Smooth muscle cell of the coronary artery (primary cell): ENCODE data around the gene ARPC1B. TPM values are rescaled to one million over a fixed set of nuclear protein-coding genes. Genes with fewer than 3 reads are reported as not detected.

Source experiments
- total RNA-seq: library from RNA; depleted of rRNA; stranded (reverse); fragments of >200 nt; gene quantifications from 2 replicates; pipeline ENCODE4 v1.2.3, GENCODE V29; 2014; ENCODE audit warnings: low replicate concordance

The ARPC1B gene
- total RNA-seq: 380 and 552 TPM in 2 replicates

GRCh38 chr7:99374111-99375064 is at the start of gene ARPC1B:
Gene ARPC1B (plus strand): TSS chr7:99374730. CDS start chr7:99385715, 10,985 bp downstream.

GRCh38 chr7:99325592-99326407 is 48.7 kb upstream of the ARPC1B start, which contains the start of gene ARPC1A:
Gene ARPC1A (plus strand): TSS chr7:99325898. CDS start chr7:99333354, 7,456 bp downstream.

GRCh38 chr7:99408379-99409191 is 34.1 kb downstream of the ARPC1B start, which contains the start of the genes BUD31 and PDAP1:
Gene BUD31 (plus strand): TSS chr7:99408969. CDS start chr7:99411093, 2,124 bp downstream.
Gene PDAP1 (minus strand): TSS chr7:99408597. CDS start chr7:99408548, 49 bp downstream.

GRCh38 chr7:99438573-99439480 is 64.3 kb downstream of the ARPC1B start, which contains the start of the genes CPSF4 and PTCD1:
Gene CPSF4 (plus strand): TSS chr7:99438943. CDS start chr7:99439083, 140 bp downstream.
Gene PTCD1 (minus strand): TSS chr7:99438798. CDS start chr7:99435242, 3,556 bp downstream.

Other genes with a start within 250 kb of the ARPC1B start
- gene SMURF1, start 230.6 kb upstream of the ARPC1B start, total RNA-seq: 6.9 and 24.8 TPM in 2 replicates
- gene KPNA7, start 166.6 kb upstream of the ARPC1B start, total RNA-seq: not detected in 2 replicates
- 0.08 TPM in 1 of 2 replicates, not detected in the other for gene MYH16, start 101.9 kb upstream of the ARPC1B start, total RNA-seq
- gene ARPC1A, start 48.8 kb upstream of the ARPC1B start, total RNA-seq: 163 and 223 TPM in 2 replicates
- gene PDAP1, start 33.9 kb downstream of the ARPC1B start, total RNA-seq: 25.0 and 28.9 TPM in 2 replicates
- gene BUD31, start 34.2 kb downstream of the ARPC1B start, total RNA-seq: 109 and 191 TPM in 2 replicates
- 5.1 and 6.5 TPM in 2 replicates for gene PTCD1, start 64.1 kb downstream of the ARPC1B start, total RNA-seq
- 23.5 and 27.0 TPM in 2 replicates for gene CPSF4, start 64.2 kb downstream of the ARPC1B start, total RNA-seq
- 136 and 465 TPM in 2 replicates for gene ATP5MF, start 91.4 kb downstream of the ARPC1B start, total RNA-seq
- gene ZNF789, start 98.2 kb downstream of the ARPC1B start, total RNA-seq: 1.8 and 5.0 TPM in 2 replicates
- gene ZNF394, start 125.6 kb downstream of the ARPC1B start, total RNA-seq: 17.2 and 20.7 TPM in 2 replicates
- gene ZKSCAN5, start 129.9 kb downstream of the ARPC1B start, total RNA-seq: 8.1 and 10.1 TPM in 2 replicates
- gene FAM200A, start 177.4 kb downstream of the ARPC1B start, total RNA-seq: 4.6 and 5.1 TPM in 2 replicates
- gene ZNF655, start 183.9 kb downstream of the ARPC1B start, total RNA-seq: 28.0 and 45.1 TPM in 2 replicates
- gene TMEM225B, start 223.5 kb downstream of the ARPC1B start, total RNA-seq: 0.53 and 1.2 TPM in 2 replicates
- 7.9 and 9.2 TPM in 2 replicates for gene ZSCAN25, start 242.2 kb downstream of the ARPC1B start, total RNA-seq